Umbilical cord (tissue), 2 donors: ENCODE measurements around the gene TMPRSS13. TPM values are rescaled to one million over a fixed set of nuclear protein-coding genes. Genes with fewer than 3 reads are reported as not detected.
"Not testable (repeated sequence)": the region's sequence is repeated elsewhere in the genome, so short reads cannot be mapped to it uniquely, and the experiment has no call there.

Source experiments
- DNase-seq: peaks from one replicate; pipeline ENCODE4 v3.0.0-alpha.2; 2015; ENCODE audit warnings: low spot score
- total RNA-seq: library from RNA; depleted of rRNA; stranded (reverse); fragments of >200 nt; gene quantifications from one replicate; pipeline ENCODE4 v1.2.3, GENCODE V29; 2014; ENCODE audit warnings: low replicate concordance; ENCODE audit not compliant: insufficient read depth

TMPRSS13 gene
- total RNA-seq, 1 donor from 2014 or later = 0.72 TPM

DNA sequence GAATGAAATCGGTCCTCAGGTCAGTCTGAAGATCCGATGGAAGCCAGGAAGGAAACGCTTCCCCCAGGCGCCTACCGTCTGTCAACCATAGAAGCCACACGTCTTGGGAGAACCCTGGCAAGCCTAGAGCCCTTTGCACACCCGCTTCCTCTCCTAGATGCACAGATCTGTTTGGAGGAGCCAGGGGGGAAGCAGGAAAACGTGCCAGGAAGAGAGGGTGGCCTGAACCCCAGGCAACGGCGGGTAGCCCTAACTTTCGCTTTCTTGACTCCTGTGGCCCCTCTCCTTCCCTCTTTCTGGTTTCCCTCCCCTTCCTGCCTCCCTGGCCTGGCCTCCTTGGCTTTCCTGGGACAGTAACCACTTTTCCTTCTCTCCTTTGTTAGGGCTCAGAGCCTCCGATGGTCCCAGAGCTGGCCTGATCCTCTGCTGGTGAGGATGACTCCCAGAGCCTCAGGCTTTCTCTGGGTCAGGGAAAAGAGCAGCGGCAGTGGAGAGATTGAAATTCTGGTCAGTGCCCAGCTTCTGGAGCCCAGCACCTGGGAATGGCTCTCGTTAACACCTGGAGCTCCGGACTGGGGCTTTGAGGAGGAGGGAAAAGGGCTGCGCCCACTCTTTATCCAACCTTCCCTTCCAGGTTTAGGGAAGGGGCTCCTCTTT, 54.8 kb downstream of the TMPRSS13 start:
- peak; percentile 21 for DNase-seq

DNA sequence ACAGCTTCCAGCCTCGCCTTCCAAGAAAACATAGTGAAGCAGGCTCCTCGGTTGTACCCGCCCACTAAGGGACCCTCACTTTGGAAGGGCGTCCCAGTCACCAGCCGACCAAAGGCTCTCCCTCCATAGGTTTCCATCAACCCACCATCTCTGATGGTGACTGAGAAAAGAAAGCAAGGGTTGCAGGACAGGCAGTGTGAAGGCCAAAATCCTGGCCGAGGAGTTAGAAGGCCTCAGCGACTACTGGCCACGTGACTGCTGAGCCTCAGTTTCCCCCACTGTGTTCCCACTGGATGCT, 55.4 kb downstream of the TMPRSS13 start:
- DNase-seq = no peak

- DNase-seq = no peak
These were observed 56.0 kb downstream of the TMPRSS13 start for GRCh38 chr11:117872975-117873827.

- no peak for DNase-seq
These were observed 56.7 kb downstream of the TMPRSS13 start for GRCh38 chr11:117872420-117872961.

DNA sequence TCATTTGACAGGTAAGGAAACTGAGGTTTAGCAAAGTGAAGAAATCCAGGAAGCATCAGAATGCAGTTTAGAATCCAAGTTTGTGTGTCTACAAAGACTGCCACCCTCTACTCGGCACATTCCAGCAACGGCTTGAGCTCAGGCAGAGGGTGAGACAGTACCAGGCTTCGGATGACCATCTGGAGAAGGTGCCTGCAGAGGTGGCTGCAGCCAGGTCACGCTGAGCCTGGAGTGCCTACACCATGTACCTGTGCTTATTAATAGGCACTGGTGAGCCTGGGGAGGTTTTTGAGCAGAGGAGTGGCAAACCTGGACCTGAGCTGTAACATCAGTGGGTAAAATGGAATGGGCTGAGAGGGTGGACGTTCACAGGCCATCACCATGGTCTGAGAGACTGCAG, 57.4 kb downstream of the TMPRSS13 start:
- no peak for DNase-seq

DNA sequence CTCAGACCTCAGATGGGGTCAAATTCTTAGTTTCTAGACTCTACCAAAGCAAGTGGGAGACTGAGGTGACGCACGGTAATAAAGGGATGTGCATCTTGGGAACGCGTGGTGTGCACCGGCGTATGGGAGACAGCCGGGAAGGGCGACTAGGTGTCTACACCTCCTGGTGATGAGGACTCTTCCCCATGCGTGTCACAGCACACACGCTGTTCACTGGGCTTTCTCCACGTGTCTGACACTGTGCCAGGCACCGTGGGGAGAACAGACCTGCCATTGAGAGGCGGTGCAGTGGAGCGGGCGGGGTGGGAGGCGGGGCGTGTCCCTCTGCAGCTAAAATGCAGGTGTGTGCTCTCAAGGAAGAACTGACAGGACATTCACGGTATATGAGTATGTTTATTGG, 58.0 kb downstream of the TMPRSS13 start:
- no peak for DNase-seq

DNA sequence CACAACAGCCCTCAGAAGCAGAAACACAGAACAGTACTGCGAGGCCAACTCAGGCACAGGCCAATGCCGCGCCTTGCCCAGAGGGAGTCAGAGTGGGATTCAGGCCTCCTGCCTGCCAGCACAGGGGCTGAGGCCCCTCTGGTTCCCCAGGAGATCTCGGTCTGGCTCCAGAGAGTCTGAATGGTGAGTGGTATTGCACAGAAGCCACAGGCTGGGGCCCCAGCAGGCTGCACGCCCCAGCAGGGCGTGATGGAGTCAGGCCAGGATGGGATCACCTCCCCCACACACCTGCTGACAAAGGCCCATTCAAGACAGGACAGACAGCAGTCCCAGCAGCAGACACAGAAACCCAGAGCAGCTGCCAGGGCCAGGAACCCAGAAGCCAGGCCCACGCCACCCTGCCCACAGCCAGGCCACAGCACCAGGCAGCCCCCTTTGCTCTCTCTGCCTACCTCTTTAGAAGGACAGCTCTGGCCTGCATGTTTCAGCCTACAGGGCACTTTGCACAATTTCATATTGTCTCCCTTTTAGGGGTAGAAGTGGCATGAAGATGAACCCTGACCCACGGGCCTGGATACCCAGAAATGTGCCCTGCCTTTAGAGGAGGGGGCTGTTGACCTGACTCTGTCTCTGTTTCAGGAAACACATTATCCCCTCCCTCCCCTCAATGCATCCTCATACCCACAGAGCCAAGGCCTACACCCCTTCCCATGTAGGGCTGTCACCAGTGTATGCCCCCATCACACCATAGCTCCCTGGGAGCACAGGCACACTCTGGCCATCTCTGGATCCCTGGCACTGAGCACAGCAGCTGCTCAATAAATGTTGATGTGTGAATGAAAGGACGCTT, 58.9 kb downstream of the TMPRSS13 start:
- peak; percentile 45 for DNase-seq

DNA sequence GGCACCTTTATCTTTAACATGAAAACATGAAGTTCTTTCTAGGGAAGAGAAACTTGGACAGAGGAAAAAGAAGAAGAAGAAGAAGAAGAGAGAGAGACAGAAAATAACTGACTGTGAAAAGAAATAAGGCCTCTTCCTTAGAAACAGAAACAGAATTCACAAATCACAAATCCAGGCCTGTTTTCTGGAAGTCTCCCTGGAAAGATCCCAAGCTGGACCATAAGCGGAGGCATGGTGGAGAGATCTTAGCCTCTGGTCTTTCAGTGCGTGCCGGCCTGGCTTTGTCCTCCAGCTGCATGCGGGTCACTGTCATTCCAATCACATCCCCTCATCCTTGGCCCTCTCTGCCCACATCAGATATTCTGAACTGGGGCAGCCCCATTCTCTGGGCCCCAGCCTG, 59.6 kb downstream of the TMPRSS13 start:
- DNase-seq = peak; percentile 59

- DNase-seq = peak; percentile 45
These were observed 60.2 kb downstream of the TMPRSS13 start for GRCh38 chr11:117868815-117869561.

GRCh38 chr11:117868088-117868487, 61.1 kb downstream of the TMPRSS13 start:
- no peak for DNase-seq

DNA sequence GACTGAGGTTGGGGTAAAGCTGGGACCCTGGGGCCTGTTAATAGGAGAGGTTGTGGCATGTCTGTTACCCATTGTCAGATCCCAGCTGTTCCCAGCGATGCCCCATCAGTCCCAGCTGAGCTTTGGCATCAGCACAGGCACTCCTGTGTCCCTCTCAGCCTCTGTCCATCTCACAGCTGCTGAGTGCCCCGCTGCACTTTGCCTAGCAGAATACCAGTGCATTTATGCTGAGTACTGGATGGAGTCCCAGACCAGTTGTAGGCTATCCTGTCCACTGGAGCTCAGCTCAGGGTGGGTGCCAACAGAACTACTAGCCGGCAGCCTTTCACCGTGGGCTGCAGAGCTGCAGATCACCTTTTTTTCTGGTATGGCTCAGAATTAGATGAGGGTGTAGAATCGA, 62.7 kb downstream of the TMPRSS13 start:
- no peak for DNase-seq

- DNase-seq = not testable (repeated sequence)
These were observed 63.7 kb downstream of the TMPRSS13 start for GRCh38 chr11:117865546-117865945.

DNA sequence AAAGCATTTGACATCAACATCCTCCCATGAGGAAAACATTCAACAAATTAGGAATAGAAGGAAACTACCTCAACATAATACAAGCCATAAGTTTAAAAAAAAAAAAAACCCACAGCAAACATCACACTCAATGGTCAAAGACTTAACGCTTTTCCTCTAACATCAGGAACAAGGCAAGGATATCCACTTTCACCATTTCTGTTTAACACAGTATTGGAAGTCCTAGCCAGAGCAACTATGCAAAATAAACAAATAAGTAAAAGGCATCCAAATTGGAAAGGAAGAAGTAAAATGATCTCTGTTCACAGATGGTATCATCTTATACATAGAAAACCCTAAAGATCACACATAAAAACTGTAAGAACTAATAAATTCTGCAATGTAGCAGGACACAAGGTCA, 65.8 kb downstream of the TMPRSS13 start:
- DNase-seq = no peak

GRCh38 chr11:117862753-117863152, 66.4 kb downstream of the TMPRSS13 start:
- DNase-seq = no peak

- DNase-seq = no peak
These were observed 67.0 kb downstream of the TMPRSS13 start for GRCh38 chr11:117862019-117862725.

DNA sequence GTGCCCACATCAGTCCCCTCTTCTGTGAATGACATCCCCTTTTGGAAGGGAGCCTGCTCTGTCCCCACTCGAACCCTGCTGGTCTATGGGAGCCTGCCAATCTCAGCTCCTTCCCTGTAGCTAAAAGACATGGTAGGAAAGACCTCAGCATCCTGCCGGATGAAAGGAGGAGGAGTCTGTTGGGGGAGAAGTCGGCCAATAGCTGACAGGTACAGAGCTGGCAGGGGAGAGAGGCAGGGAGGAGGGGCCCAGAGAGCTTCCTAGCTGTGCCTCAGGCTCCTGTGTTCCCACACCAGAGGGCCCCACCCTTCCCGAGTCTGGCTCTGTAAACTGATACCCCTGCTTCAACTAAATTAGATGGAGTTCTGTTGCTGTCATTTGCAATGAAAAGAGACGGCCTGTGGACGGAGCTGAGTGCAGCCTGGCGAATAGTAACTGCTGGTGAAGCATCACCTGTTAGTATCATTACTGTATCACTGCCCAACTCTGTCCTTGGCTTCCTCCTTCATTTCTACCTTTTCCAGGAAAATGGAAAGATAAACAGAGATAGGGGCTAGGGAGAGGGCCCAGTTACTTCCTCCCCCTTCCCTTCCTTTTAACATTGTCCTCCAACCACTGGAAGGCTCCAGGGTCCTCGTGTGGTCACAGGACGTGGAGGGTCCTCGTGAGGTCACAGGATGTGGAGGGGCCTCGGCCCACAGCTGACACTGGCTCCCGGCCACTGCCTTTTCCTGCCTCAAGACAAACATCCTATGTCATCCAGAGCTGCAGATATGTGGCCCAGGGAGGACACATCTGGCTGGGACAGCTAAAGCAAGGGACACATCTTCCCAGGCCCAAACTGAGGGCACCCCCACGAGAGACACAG, 67.8 kb downstream of the TMPRSS13 start:
- peak; percentile 75 for DNase-seq

- no peak for DNase-seq
These were observed 69.1 kb downstream of the TMPRSS13 start for GRCh38 chr11:117860139-117860538.

DNA sequence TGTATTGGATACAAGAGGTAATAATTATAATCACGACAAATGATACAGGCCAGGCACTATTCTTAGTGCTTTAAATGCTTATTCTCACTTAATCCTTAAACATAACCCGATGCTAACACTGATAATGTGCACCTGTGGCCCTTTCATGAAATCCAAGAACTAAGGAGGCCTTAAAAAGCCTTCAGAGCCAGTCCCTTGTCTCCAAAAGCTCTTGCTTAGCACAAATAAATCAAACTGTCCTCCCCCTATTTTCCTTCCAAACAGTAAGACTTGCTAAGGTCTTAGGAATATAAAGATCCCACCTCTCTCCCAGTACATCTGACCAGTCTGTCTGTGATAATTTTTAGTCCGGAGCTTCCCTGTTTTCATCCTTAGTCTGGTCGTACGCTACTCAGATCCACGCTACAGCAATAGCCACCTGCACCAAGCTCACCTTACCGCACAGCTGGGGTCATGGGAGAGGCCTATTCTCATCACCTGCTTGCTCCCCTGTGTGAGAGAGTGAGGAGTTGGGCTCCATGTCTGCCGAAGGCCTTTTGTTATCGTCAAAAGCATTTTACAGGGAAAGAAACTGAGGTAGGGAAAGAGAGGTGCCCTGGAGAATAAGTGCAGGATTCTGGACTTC, 69.6 kb downstream of the TMPRSS13 start:
- no peak for DNase-seq

DNA sequence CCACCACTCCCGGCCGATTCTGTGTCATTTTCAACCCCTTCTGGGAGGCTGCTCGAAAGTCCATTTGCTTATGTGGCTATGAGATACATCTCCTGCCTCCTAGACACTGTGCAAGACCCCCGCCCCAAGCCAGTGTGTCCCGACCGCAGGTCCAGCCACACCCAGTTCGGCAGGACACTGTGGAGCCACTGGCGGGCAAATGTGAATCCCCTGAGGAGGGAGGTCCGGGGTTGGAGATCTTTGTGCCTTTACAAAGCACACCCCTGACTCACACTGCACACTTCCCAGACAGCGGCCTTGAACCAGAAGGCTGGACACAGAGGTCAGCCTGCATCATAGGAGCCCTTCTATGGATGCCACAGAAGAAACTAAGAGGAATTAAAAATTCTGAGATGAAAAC, 70.1 kb downstream of the TMPRSS13 start:
- no peak for DNase-seq
